Fibroblast of skin of back (primary cell): ENCODE data around the gene MAEA.
"Not testable (repeated sequence)": the region's sequence is repeated elsewhere in the genome, so short reads cannot be mapped to it uniquely, and the experiment has no call there.

ENCODE experiments used
- DNase-seq: peaks from one replicate; pipeline ENCODE4 v3.0.0-alpha.2; 2013

Gene MAEA

DNA sequence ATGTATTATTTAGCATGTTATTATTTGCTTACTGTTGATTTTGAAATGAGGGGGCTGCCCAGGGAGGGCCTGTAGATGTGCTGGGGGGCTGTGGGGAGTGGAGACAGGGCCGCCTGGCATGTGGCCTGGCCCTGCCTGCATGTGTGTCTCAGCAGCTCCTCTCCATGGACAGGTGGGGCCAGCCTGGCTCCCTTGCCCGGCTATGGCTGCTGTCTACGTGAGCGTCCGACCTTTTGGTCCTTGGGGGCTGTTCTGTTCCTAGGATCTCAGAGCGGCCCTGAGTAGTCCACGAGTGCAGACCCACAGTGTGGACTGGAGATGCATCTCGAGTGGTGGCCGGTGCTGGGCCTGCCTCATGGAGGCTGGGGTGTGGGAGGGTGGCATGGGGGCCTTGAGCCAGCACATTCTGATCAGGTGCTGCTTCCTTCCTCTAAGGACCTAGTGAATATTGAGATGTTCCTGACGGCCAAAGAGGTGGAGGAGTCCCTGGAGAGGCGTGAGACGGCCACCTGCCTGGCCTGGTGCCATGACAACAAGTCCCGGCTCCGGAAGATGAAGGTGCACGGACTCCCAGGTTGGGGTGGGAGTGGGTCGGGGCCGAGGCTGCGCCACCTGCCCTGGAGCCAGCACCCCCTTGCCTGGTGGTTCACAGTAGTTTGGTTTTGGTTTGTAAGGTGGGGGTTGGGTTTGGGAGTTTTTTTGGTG, 32.4 kb downstream of the MAEA start:
- no peak for DNase-seq

DNA sequence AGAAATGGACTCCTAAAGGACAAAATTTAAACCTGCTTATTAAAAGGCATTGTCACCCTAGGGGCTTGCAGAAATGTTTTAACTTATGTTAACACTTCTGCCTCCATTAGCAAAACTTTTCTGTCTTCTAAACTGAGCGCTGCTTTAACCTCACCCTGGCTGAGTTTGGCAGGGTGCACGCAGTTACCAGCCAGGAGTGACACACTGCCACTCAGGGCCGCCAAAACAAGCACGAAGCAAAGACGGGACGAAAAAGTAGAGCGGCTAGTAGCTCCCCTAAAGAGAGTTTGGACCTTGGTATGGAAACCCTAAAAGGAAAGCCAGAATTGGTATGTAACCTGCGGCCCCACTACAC, 33.6 kb downstream of the MAEA start:
- DNase-seq: no peak

DNA sequence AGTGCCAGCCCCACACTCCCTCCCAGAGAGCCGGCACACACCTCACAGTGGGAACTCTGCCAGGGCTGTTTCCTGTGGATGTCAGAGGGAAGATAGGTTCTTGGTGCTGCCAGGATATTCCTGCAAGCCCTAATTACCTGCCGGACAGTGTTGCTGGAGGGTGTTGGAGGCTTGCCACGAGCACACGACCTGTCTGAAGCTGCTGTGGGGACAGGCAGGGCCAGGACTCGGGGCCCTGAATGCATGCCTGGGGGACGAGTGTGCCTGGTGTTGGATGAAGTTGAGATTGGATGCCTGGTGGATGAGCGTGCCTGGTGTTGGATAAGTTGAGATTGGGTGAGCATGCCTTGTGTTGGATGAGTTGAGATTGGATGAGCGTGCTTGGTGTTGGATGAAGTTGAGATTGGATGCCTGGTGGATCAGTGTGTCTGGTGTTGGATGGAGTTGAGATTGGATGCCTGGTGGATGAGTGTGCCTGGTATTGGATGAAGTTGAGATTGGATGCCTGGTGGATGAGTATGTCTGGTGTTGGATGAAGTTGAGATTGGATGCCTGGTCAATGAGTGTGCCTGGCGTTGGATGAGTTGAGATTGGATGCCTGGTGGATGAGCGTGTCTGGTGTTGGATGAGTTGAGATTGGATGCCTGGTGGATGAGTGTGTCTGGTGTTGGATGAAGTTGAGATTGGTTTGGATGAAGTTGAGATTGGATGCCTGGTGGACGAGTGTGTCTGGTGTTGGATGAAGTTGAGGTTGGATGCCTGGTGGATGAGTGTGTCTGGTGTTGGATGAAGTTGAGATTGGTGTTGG, 34.1 kb downstream of the MAEA start:
- DNase-seq: peak; percentile 93

DNA sequence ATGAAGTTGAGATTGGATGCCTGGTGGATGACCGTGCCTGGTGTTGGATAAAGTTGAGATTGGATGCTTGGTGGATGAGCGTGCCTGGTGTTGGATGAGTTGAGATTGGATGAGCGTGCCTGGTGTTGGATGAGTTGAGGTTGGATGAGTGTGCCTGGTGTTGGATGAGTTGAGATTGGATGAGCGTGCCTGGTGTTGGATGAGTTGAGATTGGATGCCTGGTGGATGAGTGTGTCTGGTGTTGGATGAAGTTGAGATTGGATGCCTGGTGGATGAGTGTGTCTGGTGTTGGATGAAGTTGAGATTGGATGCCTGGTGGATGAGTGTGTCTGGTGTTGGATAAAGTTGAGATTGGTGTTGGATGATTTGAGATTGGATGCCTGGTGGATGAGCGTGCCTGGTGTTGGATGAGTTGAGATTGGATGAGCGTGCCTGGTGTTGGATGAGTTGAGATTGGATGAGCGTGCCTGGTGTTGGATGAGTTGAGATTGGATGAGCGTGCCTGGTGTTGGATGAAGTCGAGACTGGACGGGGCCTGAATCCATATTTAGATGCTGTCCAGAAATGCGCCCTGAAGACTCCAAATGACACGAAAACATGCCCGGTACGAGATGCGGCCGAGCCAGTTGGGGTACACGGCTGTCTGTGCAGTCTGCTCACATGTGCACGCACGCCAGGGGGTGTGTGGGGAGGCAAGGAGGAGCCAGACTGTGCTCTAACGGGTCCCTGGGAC, 34.9 kb downstream of the MAEA start:
- peak; percentile 58 for DNase-seq

DNA sequence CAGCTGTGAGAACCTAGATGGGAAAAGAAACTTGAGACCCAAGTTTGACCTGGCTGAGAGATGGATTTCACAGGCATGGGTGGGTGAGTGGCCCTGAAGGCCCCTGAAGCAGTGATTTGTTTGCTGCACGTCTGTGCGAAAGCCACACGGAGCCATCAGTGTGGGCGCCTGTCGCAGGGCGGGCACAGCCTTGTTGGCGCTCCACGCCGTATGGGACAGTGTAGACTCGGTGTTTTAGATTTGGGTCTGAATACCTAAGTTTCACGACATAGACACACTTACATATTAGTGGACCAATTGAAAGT, 35.4 kb downstream of the MAEA start:
- no peak for DNase-seq

DNA sequence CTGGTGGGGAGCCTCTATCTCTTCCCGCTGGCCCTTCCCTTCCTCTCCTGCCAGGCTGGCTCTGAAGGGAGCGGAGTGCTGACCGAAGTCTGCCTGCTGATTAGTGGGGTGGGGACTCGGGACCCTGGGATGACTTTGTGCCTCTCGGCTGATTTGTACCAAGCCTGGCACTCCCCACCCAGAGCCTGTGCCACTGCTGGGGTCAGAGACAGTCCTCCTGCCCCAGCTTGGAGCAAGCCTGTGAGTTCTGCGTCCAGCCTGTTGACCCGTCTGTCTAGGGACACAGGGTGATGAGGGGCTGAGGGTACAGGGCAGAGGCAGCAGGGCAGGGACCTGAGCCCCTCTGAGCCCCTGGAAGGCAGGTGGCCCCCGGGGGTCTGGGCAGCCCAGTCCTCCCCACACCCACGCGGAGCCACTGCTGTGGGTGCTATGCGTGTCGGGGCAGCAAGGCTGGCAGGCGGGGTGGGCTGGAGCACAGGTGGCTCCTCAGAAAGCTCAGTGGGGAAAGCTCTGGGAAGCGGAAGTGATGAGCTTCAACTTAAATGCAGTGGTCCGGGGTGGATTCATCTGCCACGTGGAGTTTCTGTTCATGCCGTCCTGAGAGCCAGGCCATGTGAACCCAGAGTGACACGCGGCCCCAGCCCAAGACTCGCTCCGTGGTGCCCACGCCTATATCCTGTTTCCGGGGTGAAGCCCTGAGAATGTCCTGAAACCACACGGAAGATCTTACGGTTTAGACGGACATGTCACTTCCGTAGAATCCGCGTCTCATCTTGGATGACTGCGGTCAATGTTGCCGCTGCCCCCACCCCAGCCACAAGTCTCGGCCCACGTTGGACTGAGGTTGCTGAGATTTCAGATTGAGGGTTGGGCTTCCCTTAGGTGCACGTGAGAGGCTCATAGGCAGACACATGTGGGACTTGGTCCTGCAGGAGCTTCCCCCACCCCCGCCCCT, 36.3 kb downstream of the MAEA start:
- DNase-seq: no peak

DNA sequence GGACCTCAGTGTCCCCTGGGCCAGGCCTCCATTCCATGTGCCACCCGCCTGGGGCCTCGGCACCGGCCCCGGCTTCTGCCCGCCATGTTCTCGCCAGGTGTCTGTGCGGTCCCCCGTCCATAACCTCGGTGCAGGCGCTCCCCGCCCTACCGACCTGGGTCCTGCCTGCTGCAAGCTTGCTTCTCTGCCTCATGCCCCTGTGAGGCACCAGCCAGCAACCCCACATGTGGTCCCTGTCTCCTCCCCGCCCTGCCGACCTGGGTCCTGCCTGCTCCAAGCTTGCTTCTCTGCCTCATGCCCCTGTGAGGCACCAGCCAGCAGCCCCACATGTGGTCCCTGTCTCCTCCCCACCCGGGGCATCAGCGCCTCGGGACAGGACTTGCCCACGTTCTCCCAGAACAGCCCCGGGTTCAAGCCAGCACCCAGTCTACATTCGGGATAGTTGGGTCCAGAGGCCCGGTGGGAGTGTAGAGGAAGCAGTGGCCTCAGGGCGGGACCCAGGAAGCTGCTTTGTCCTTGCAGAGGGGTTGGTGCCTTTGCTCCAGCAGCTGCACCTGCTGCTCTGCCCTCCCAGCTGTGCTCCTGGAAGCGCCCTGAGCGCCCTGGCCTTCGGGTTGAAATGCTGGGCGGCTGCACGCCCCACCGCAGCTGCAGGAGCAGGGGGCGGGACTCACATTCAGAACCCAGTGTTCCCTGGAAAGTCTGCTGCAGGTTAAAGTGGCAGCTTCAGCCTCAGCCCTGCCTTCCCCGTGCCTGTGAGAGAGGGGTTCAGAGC, 37.2 kb downstream of the MAEA start:
- no peak for DNase-seq

DNA sequence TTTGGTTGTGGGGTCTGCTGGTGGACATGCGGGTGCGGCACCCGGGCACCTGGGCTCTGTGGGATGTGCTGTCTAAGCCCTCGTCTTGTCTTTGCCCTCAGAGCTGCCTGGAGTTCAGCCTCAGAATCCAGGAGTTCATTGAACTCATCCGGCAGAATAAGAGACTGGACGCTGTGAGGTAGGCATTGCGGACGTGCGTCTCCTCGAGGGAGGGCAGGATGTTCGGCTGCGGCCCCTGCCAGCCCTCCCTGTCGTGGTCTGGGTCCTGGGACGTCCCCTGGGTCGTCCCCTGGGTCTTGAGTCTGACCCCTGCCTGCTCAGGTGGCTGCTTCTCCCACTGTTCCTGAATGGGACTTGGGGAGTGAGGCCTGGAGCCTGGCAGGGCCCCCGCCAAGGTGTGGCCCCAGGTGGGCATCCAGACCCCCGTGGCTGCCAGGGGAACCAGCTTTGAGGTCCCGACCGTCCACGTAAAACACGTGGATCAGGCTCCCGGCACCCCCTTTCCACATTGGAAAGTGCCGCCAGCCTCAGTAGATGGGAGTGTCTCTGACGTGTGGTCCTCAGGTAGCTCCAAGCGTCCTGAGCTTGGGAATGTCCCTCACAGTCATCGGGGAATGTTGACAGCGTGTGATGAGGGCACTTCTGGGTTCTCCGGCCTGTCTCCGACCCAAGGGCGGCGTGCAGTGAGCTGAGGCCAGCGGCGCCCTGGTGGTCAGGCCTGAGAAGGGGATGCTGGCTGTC, 38.0 kb downstream of the MAEA start:
- DNase-seq: no peak

DNA sequence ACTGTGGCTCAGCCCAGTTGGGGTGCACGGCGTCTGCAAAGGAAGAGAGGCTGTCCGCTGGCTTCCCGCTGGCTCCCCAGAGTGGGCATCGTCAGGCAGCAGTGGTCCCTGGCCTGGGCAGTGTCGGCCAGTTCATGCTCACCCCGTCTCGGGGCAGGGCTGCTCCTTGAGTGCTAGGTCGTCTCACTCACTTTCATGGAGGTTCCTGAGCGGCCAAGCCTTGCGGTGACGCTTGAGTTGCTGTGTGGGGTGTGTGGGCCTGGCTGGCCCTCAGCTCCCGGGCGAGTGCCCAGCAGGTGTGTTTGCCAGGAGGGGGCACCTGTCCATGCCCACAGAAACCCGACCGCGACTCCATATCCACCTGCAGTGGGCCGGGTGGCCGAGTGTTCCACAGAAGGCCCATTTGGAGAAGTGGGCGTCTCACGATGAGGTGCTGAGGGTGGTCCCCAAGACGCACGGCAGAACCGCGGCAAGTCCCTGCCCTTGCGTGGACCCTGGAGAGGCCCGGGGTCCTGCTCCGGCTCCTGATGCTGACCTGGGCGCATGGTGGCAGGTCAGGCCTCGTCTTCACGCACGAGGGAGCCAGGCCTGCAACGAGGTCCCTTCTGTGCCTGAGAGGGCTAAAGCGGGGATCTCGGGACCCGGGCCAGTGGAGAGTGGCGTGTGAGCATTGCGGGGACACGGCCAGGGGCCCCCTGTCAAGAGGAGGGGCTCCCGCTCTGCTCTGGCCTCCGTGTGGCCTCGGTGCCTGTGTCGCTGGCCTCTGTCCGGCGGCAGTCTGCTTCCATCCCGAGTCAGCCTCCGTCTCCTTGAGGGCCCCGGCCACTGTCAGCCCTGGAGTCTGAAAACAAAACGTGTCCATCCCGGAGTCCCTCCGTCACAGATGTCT, 38.8 kb downstream of the MAEA start:
- no peak for DNase-seq

DNA sequence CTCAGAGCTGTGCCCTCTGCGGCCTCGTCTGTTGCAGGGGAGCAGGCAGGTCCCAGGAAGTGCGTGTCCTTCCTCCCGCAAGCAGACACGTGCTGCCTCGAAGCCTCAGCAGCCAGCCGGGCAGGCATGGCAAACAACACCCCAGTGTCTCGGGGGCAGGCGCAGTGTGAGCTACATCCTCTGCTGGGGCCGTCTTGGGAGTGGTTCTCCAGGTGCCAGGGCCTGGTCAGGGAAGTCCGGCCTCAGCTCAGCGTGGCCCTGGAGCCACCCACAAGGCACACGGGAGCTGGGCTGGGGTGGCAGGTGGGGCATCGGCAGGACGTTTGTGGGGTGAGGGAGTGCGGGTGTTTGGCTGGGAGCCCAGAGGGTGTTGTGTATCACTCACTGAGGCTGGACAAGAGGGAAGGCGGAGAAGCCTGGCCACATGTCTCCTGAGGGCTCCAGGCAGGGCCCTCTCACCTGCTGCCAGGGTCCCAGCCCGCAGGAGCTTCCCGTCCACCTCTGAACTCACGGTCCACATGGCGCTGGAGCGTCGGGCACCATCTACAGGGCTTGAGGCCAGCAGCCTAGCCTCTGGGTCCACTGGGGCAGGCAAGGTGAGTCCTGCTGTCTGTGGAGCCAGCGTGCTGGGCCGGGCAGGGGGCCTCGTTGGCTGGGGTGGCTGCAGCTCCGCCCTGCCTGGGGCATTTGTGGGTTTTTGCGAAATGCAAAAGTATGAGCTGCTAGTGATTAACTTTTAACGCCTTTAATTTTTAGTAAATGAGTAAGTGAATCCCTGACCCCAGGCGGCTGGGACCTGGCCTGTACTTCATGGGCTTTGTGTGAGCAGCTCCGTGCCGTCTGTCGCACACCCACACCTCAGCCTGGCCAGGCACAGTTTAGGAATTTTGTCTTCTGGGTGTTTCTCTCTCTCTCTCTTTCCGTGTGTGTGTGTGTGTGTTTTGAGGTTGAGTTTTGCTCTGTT, 40.0 kb downstream of the MAEA start:
- DNase-seq: no peak

DNA sequence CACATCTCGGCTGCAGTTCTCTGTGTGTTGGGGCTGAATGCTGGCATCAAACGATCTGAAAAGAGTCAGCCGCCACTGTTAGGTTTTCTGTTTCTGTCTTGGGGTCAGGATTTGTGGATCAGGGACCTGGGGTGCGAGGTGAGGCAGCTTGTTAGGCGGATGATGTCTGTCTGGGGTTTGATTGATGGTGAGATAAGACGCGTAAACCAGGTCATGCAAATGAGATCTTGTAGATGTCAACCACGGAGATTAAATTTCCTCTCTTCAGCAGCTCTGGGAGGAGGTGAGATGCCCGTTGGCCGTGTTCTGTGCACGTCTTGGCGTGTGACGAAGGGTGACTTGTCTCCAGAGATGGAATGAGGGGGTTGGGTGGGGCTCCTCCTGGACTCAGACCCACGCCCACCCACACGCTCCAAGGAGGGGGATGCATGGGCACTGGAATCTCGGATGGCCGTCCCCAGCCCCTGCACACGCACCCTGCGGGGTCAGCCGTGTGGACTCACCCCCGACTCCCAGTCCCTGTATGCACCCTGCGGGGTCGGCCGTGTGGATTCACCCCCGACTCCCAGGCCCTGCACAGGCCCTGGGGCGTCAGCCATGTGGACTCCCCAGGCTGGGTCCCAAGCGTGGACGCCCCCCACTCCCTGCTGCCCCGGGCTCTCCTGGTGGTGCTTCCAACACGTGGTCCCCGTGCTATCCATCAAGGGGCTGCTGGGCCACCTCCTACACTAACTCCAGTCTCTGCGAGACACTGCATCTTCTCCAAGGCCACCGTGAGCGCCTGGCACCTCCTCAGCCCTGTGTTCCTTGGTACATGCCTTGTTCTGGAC, 41.3 kb downstream of the MAEA start:
- DNase-seq: no peak

DNA sequence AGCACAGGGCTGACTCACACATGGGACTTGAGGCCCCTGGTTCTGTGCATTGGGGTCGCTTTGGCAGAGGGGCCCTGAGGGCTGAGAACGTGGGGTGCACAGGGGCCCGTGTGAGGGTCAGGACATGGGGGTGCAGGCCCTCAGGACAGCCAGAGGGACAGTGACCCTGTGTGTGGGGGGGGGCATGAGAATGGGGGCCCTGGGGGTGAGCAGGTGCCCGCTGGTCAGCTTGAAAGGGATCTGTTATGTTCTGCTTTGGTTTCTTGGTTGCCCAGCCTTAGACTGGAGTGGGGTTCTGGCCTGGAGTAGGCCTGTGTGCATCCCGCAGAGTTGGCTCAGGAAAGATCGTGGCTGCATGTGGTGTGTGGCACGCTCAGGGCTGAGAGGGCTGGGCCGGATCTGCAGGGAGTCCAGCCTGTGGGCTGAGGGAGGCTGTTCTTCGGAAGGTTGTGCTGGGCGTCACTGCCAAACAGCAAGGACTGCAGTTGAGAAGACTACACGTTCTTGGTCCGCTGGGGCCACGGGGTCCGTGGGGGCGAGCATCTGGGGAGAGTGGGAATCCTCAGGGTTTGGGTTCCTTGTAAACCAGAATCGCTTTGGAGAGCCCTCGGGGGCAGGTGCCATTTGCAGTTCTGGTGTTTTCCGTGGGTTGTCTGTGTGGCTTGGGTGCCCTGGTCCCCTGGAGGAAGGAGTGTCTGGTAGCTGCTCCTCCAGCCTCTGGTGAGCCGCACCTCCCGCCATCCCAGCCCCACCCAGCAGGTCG, 42.1 kb downstream of the MAEA start:
- no peak for DNase-seq

DNA sequence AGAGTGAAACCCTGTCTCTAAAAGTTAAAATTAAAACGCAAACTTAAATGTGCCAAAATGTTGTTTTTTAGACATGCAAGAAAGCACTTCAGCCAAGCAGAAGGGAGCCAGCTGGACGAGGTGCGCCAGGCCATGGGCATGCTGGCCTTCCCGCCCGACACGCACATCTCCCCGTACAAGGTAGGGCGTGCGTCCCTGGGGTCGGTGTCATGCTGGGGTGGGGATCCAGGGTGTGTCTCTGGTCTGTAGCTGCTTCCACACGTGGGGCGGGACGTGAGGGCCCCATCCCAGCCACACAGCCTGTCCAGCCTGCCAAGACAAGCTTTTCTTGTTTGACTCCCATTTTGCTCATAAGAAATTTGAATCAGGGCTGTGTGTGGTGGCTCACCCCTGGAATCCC, 43.0 kb downstream of the MAEA start:
- DNase-seq: no peak

DNA sequence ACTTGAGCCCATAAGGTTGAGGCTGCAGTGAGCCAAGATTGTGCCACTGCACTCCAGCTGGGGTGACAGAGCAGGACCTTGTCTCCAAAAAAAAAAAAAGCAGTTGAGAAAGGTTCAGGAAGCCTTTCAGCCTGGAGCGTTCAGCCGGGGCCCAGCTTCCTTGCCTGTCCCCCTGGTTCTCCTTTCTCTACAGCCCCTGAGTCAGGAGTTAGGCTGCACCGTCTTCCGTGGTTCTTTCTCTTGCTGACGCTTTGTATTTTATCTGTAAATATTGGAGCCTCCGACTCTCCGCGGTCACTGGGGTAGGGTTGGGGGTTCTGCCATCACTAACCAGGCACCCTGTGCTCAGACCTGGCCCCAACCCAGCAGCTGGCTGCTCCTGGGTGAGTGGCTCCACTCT, 43.6 kb downstream of the MAEA start:
- DNase-seq: no peak

DNA sequence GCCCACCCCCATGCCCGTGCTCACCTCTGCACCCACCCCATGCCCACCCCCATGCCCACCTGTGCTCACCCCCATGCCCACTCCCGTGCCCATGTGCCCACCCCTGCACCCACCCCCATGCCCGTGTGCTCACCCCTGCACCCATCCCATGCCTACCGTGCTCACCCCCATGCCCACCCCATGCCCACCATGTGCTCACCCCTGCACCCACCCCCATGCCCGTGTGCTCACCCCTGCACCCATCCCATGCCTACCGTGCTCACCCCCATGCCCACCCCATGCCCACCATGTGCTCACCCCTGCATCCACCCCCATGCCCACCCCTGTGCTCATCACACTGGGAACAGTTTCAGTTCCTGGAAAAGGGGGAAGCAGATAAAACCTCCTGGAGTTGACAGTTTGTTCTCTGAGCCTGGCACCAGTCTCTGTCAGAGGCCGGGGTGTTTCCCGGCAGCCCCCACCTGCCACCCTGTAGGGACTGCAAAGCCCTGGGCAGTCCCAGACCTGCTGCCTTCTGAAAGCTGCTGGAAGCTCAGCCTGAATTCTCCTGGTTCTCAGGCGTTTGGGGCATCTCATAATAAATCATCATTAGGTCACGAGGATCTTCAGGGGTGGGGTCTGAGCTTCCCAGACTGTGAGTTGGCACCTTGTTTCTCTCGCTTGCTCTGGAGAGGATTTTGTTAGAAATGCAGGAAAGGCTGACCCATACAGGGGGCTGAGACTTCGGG, 44.3 kb downstream of the MAEA start:
- not testable (repeated sequence) for DNase-seq

DNA sequence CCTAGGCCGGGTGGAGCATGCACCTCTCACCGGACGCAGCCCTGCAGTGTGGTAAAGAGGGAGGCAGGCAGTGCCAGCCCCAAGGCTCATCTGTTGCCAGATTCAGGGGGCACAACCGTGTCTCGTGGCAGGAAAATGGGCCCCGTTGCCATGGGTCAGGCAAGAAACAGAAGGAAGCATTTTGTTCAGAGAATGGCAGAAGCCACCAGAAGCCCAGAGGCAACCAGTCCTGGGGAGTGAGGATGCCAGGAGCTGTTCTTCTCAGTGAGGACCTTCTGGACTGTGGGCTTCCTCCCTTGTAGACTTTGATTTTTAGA, 44.8 kb downstream of the MAEA start:
- no peak for DNase-seq
